H1 (cell line): ENCODE results near the gene TFPT. TPM values are rescaled to one million over a fixed set of nuclear protein-coding genes. Genes with fewer than 3 reads are reported as not detected.

Experiments used
- POLR2AphosphoS5 ChIP-seq: IDR thresholded peaks from 2 replicates; pipeline ENCODE4 v1.6.1; 2011; ENCODE audit warnings: low read depth, low read length
- RNF2 ChIP-seq: fragments of 200-900, 300-1000 bp; sonication (generic); IDR thresholded peaks from 2 replicates; pipeline ENCODE4 v1.7.1; 2016; ENCODE audit warnings: borderline replicate concordance, low read depth, mild to moderate bottlenecking, antibody characterized with exemption, low read length; ENCODE audit not compliant: poor library complexity, severe bottlenecking; ENCODE audit errors: missing control alignments
- polyA plus RNA-seq, 7 experiments: library from polyadenylated mRNA; depleted of rRNA in 3 of 7; stranded (reverse) in 5 of 7; unstranded in 2 of 7; fragments of >200 nt in 5 of 7; fragments of 200-250 nt in 2 of 7; gene quantifications; 1 replicate in 5 of 7; 2 replicates in 1 of 7; 4 replicates in 1 of 7; pipeline versions ENCODE4 v1.2.1 to v1.2.3, GENCODE V29; 2011 to 2013; ENCODE audit warnings: missing spikeins in 2 of 7, mixed read lengths in 2 of 7
- total RNA-seq: library from RNA; stranded (reverse); fragmentation: NEBNext Ultra II Directional; extraction: Animal tissue kit (Norgen Biotek cat#: 25700); gene quantifications from 2 replicates; pipeline ENCODE4 v1.2.1, GENCODE V29; 2021

Gene TFPT
- total and polyA plus RNA-seq, 2 of the 8 experiments (the other 6 are each of a cell fraction or from before 2014, with no cell fraction given), result 10.4 to 17.7 TPM

GRCh38 chr19:54124393-54124792 is 8.9 kb upstream of the TFPT start (continued):
- TF ChIP-seq RNF2 (no peak), POLR2AphosphoS5 (no peak)
- TF ChIP-seq, all 59 proteins: peak for 0
